ENCODE data around the gene CALCOCO1. TPM values are rescaled to one million over a fixed set of nuclear protein-coding genes. Genes with fewer than 3 reads are reported as not detected.

CALCOCO1 gene
- total and polyA plus RNA-seq, 2 of the 13 experiments (the other 11 are each of a cell fraction or from before 2014, with no cell fraction given), result 7.7 to 47.7 TPM

- TF ChIP-seq ZNF646 (CRISPR knock-in tag; IDR thresholded peaks at IDR 0.05) (no peak), ZNF547 (CRISPR knock-in tag; IDR thresholded peaks at IDR 0.05) (no peak), ZNF276 (CRISPR knock-in tag; IDR thresholded peaks at IDR 0.05; ENCODE audit: low read depth) (no peak), NCOA5 (CRISPR knock-in tag; IDR thresholded peaks at IDR 0.05) (no peak), PAXIP1 (CRISPR knock-in tag; conservative IDR thresholded peaks at IDR 0.05) (peak; percentile 90), SMYD3 (CRISPR knock-in tag; IDR thresholded peaks at IDR 0.05) (no peak), SNAPC4 (CRISPR knock-in tag; IDR thresholded peaks at IDR 0.05) (no peak), ZNF639 (CRISPR knock-in tag; conservative IDR thresholded peaks at IDR 0.05) (no peak), MTF2 (CRISPR knock-in tag; IDR thresholded peaks at IDR 0.05; ENCODE audit: borderline replicate concordance) (no peak)
Measured at GRCh38 chr12:53659011-53659551, 68.2 kb downstream of the CALCOCO1 start (continued).

All from HepG2 (cell line).